ENCODE measurements around the gene TAC3.
"Not testable (repeated sequence)": the region's sequence is repeated elsewhere in the genome, so short reads cannot be mapped to it uniquely, and the experiment has no call there.

The TAC3 gene

DNA sequence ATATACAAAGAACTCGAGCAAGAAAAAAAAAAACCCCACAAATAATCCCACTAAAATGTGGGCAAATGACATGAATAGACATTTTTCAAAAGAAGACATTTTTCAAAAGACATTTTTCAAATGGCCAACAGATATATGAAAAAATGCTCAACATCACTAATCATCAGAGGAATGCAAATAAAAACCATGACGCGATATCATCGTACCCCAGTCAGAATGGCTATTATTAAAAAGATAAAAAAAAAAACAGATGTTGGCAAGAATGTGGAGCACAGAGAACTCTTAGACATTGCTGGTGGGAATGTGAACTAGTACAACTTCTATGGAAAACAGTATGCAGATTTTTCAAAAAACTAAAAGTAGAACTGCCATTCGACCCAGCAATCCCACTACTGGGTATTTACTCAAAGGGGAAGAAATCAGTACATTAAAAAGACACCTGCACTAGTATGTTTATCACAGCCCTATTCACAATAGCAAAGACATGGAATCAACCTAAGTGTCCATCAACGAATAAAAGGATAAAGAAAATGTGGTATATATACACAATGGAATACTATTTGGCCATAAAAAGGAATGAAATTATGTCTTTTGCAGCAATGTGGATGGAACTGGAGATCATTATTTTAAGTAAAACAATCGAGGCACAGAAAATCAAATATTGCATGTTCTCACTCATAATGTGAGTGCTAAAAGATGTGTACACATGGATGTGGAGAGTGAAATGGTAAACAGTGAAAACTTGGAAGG lies 26.3 kb downstream of the TAC3 start:
- no peak for DNase-seq (ENCODE audit: low read depth)
- no peak overlapping the region for H3K4me3 ChIP-seq (replicated peaks; ENCODE audit: low read depth, low read length)
- TF ChIP-seq, protein P1, sequence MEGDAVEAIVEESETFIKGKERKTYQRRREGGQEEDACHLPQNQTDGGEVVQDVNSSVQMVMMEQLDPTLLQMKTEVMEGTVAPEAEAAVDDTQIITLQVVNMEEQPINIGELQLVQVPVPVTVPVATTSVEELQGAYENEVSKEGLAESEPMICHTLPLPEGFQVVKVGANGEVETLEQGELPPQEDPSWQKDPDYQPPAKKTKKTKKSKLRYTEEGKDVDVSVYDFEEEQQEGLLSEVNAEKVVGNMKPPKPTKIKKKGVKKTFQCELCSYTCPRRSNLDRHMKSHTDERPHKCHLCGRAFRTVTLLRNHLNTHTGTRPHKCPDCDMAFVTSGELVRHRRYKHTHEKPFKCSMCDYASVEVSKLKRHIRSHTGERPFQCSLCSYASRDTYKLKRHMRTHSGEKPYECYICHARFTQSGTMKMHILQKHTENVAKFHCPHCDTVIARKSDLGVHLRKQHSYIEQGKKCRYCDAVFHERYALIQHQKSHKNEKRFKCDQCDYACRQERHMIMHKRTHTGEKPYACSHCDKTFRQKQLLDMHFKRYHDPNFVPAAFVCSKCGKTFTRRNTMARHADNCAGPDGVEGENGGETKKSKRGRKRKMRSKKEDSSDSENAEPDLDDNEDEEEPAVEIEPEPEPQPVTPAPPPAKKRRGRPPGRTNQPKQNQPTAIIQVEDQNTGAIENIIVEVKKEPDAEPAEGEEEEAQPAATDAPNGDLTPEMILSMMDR (IDR thresholded peaks at IDR 0.05; ENCODE audit: low read length, missing control alignments), result no peak

DNA sequence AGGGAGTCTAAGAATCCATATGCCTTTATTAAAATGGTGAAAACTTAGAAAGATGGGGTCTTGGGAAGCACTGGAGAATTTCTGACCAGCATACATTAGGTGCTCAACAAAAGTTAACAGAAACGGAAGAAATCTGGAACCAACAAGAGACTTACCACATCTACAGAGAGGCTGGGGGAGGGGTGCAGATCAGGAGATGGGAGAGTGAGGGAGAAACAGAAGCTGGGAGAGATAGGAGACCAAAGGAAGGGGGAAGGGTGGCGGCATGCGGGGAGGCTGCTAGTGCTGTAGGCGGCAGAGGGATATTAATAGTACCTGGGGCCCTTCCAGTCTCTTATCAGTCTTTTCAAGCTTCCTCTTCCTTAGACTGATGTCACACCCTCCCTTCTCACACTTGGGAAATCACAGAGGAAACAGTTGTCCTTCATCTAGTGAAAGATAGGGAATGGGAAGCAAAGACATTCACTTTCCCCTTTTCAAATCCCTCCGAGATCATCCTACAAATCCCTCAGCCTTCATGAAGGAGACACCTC lies 28.1 kb downstream of the TAC3 start:
- TF ChIP-seq, protein P1 (IDR thresholded peaks at IDR 0.05; ENCODE audit: low read length, missing control alignments), result no peak
- H3K4me3 ChIP-seq (replicated peaks; ENCODE audit: low read depth, low read length), result no peak overlapping the region
- DNase-seq (ENCODE audit: low read depth), result peak; percentile 39

- DNase-seq (ENCODE audit: low read depth), result peak; percentile 82
- no peak overlapping the region for H3K4me3 ChIP-seq (replicated peaks; ENCODE audit: low read depth, low read length)
- TF ChIP-seq, protein P1 (IDR thresholded peaks at IDR 0.05; ENCODE audit: low read length, missing control alignments), result peak; percentile 93
These were observed 28.7 kb downstream of the TAC3 start for GRCh38 chr12:56987551-56988053.

- TF ChIP-seq, protein P1 (IDR thresholded peaks at IDR 0.05; ENCODE audit: low read length, missing control alignments), result no peak
- DNase-seq (ENCODE audit: low read depth), result no peak
- H3K4me3 ChIP-seq (replicated peaks; ENCODE audit: low read depth, low read length), result no peak overlapping the region
These were observed 29.3 kb downstream of the TAC3 start for GRCh38 chr12:56987011-56987410.

DNA sequence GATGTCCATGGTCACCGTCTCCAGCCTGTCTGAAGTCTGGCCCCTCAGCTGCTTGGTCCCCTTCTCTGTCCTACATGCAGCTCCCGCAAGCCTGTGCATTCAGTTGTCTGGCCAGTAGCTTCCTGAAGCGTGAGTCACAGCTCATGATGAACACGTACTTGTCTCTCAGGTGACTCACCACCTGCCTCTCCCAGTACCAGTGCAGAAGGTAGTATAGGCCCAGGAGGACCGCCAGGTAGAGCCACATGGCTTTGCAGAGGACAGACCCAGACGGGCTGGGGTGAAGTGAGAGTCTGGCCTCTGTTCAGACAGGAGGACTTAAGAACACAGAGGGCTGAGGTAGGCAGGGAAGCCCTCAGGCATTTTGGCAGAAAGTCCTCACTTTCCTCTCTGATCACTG lies 30.6 kb downstream of the TAC3 start:
- H3K4me3 ChIP-seq (replicated peaks; ENCODE audit: low read depth, low read length); DNase-seq (ENCODE audit: low read depth): not testable (repeated sequence)

DNA sequence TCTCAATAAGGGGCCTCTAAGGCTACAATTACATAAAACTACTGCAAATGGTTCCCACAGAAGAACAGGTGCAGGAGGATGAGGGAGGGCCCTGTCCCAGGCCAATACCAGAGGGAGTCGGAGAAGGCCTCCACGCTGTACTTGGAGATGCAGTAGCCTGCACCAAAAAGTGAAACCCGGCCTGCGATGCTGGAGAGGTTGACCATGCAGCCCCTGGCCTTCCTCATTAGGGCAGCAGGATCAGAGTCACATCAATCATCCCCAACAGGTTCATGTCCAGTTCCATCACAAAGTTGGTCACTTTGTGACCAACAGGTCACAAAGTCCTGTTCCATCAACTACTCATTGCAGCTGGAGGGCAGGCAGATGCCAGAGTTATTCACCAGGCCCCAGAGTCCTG lies 32.9 kb downstream of the TAC3 start:
- TF ChIP-seq, protein P1 (IDR thresholded peaks at IDR 0.05; ENCODE audit: low read length, missing control alignments), result no peak
- no peak for DNase-seq (ENCODE audit: low read depth)
- H3K4me3 ChIP-seq (replicated peaks; ENCODE audit: low read depth, low read length), result no peak overlapping the region

- not testable (repeated sequence) for H3K4me3 ChIP-seq (replicated peaks; ENCODE audit: low read depth, low read length); DNase-seq (ENCODE audit: low read depth)
These were observed 33.6 kb downstream of the TAC3 start for GRCh38 chr12:56982578-56983236.

Measured in fibroblast of pulmonary artery (primary cell).